Right lobe of liver (tissue), 4 donors: Measurements from ENCODE around the gene LIN7C.

Experiments used
- POLR2A ChIP-seq: fragments of 450-650 bp; IDR thresholded peaks from one replicate; pipeline ENCODE4 v1.6.1; 2017; ENCODE audit warnings: antibody characterized with exemption, mild to moderate bottlenecking
- TF ChIP-seq, protein P1 (sequence below), 4 donors: fragments of 200-600 bp in 3 of 4; fragments of 450-650 bp in 1 of 4; IDR thresholded peaks; one replicate each; pipeline versions ENCODE4 v1.5.1 to v1.8.0; 2016 to 2022; ENCODE audit warnings: antibody characterized with exemption in 4 of 4, mild to moderate bottlenecking in 2 of 4
- donor health status: DM: no; HTN: no; CAD: no.
- donor health status: DM: no; HTN: no; CAD: no.
- donor health status: DM: no; HTN: yes; CAD: no.

DNA sequence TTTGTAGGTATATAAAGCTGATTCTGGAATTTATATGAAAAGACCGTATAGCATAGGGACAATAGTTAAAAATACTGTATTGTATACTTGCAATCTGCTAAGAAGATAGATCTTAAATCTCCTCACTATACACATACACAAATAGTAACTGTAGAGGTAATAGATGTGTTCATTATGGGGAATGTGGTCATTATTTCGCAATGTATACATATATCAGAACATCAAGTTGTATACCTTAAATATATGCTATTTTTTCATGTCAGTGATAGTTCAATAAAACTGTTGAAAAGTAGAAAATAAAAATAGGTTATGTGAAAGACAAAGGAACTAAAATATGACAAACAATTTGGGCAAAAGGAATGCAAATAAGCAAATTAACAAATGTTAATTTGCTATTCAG, 35.2 kb upstream of the LIN7C start:
- TF ChIP-seq, protein P1, sequence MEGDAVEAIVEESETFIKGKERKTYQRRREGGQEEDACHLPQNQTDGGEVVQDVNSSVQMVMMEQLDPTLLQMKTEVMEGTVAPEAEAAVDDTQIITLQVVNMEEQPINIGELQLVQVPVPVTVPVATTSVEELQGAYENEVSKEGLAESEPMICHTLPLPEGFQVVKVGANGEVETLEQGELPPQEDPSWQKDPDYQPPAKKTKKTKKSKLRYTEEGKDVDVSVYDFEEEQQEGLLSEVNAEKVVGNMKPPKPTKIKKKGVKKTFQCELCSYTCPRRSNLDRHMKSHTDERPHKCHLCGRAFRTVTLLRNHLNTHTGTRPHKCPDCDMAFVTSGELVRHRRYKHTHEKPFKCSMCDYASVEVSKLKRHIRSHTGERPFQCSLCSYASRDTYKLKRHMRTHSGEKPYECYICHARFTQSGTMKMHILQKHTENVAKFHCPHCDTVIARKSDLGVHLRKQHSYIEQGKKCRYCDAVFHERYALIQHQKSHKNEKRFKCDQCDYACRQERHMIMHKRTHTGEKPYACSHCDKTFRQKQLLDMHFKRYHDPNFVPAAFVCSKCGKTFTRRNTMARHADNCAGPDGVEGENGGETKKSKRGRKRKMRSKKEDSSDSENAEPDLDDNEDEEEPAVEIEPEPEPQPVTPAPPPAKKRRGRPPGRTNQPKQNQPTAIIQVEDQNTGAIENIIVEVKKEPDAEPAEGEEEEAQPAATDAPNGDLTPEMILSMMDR (IDR thresholded peaks at IDR 0.05): no peak
- TF ChIP-seq POLR2A: no peak
